Naive thymus-derived CD4-positive, alpha-beta T cell (primary cell): Measurements from ENCODE around the gene CD38. TPM values are rescaled to one million over a fixed set of nuclear protein-coding genes. Genes with fewer than 3 reads are reported as not detected.

Experiments
- ATAC-seq: fragments of 150-1000 bp; cut with Tn5 transposase; 2 replicates; pipeline ENCODE4 v1.10.0; 2021; ENCODE audit warnings: mild to moderate bottlenecking, moderate library complexity
- CTCF ChIA-PET: fragments of 350-600 bp; sonication (Branson Sonifier 250); formaldehyde crosslinking; loops from one replicate; lab custom pipeline; 2021; ENCODE audit warnings: antibody characterized with exemption; lab: Charles Lee
- POLR2A ChIA-PET: fragments of 350-600 bp; sonication (Branson Sonifier 250); formaldehyde crosslinking; loops from one replicate; lab custom pipeline; 2021; ENCODE audit warnings: antibody characterized with exemption, inconsistent platforms; lab: Charles Lee
- DNase-seq, 9 donors: peaks; one replicate each; pipeline versions ENCODE4 v3.0.0 to v3.0.0-alpha.2; 2020 to 2022; ENCODE audit warnings: mixed read lengths in 1 of 9
- H3K27ac ChIP-seq: one replicate; pipeline ENCODE4 v1.7.0; 2013; ENCODE audit warnings: mild to moderate bottlenecking, low read depth, low read length, moderate library complexity
- H3K27me3 ChIP-seq, 2 donors: one replicate each; pipeline ENCODE4 v1.7.0; 2013; ENCODE audit warnings: low read length in 2 of 2, mild to moderate bottlenecking in 2 of 2, moderate library complexity in 2 of 2; ENCODE audit not compliant: control insufficient read depth in 2 of 2, insufficient read depth in 2 of 2
- H3K36me3 ChIP-seq, 3 experiments: 1 replicate in 2 of 3; 2 replicates in 1 of 3; pipeline ENCODE4 v1.7.0; 2013; ENCODE audit warnings: low read length in 3 of 3, mild to moderate bottlenecking in 3 of 3, moderate library complexity in 1 of 3; ENCODE audit not compliant: insufficient read depth in 3 of 3, control insufficient read depth in 2 of 3
- H3K4me1 ChIP-seq, 2 donors: one replicate each; pipeline ENCODE4 v1.7.0; 2013; ENCODE audit warnings: low read length in 2 of 2, mild to moderate bottlenecking in 2 of 2, moderate library complexity in 1 of 2; ENCODE audit not compliant: control insufficient read depth in 2 of 2, insufficient read depth in 2 of 2
- H3K4me3 ChIP-seq: 2 replicates; pipeline ENCODE4 v1.7.0; 2013; ENCODE audit warnings: mild to moderate bottlenecking, low read length
- H3K9me3 ChIP-seq, 3 experiments: 1 replicate in 2 of 3; 2 replicates in 1 of 3; pipeline ENCODE4 v1.7.0; 2013; ENCODE audit warnings: low read length in 3 of 3; ENCODE audit not compliant: control insufficient read depth in 2 of 3
- H3K27ac Mint-ChIP-seq, 9 donors: one replicate each; pipeline ENCODE4 v1.8.0; 2020 to 2022; ENCODE audit warnings: mixed read lengths in 9 of 9, mild to moderate bottlenecking in 8 of 9, moderate library complexity in 5 of 9, inconsistent platforms in 2 of 9
- H3K27me3 Mint-ChIP-seq, 5 donors: one replicate each; pipeline ENCODE4 v1.8.0; 2021 to 2022; ENCODE audit warnings: mixed read lengths in 5 of 5, mild to moderate bottlenecking in 1 of 5
- H3K36me3 Mint-ChIP-seq, 5 donors: one replicate each; pipeline ENCODE4 v1.8.0; 2020 to 2022; ENCODE audit warnings: mixed read lengths in 5 of 5, mild to moderate bottlenecking in 3 of 5, inconsistent platforms in 1 of 5
- H3K4me1 Mint-ChIP-seq, 7 donors: one replicate each; pipeline ENCODE4 v1.8.0; 2020 to 2022; ENCODE audit warnings: mixed read lengths in 7 of 7, mild to moderate bottlenecking in 3 of 7, inconsistent platforms in 1 of 7
- H3K4me3 Mint-ChIP-seq, 10 donors: one replicate each; pipeline ENCODE4 v1.8.0; 2020 to 2022; ENCODE audit warnings: mild to moderate bottlenecking in 10 of 10, mixed read lengths in 10 of 10, moderate library complexity in 6 of 10, inconsistent platforms in 2 of 10
- H3K9me3 Mint-ChIP-seq, 11 donors: one replicate each; pipeline ENCODE4 v1.8.0; 2020 to 2022; ENCODE audit warnings: mixed read lengths in 11 of 11, mild to moderate bottlenecking in 4 of 11, inconsistent platforms in 1 of 11, moderate library complexity in 1 of 11
- intact Hi-C, 2 donors: fragments of 100-400 bp; cut with micrococcal nuclease; formaldehyde crosslinking; loops; one replicate each; pipeline ENCODE4 v1.15.1; 2023
- polyA plus RNA-seq, 2 donors: library from polyadenylated mRNA; unstranded; fragments of 300-500 nt; fragmentation: Illumina TruSeq; gene quantifications; one replicate each; pipeline ENCODE4 v1.2.3, GENCODE V29; 2021
- total RNA-seq, 6 experiments: library from RNA in 5 of 6; stranded (reverse) in 5 of 6; gene quantifications; 1 replicate in 5 of 6; 2 replicates in 1 of 6; pipeline ENCODE4 v1.2.3 and lab custom pipeline; 2021 to 2026

CD38 gene
- total and polyA plus RNA-seq, 7 experiments from 2014 or later, result 5.6 to 189 (median 14.0) TPM

DNA sequence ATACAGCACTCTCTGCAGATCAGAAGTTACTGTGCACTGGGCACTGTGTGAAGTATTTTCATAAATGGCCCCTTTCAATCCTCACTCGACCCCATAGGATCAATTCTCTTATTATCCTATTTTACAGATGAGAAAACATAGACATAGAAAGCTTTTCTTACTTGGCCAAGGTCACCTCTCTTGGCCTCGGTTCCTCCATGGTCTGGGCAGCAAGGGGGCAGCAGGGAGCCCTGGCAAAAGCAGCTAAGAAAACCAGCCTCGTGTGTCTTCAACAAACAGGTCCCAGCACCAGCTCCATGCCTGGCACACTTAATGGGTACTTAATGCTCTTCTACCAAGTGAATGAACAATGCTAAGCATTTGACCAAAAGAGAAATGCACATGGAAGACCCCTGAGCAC is 40.9 kb upstream of the CD38 start:
- intact Hi-C loops, result loop anchor here in 1 of 2 donors (1.0 to 10.0 kb wide), 2 partner anchors 19 to 128 kb away; no protein-coding TSS in a partner anchor
- H3K27me3 Mint-ChIP-seq, result no peaks in the 10 kb centered on the region
- ChIA-PET CTCF (no interaction called here), POLR2A (no interaction called here)
- Histone ChIP-seq H3K9me3 (peaks cover 0 to 5% (median 0%) of the 10 kb centered on the region in 3 experiments), H3K27me3 (no peaks in the 10 kb centered on the region), H3K36me3 (no peaks in the 10 kb centered on the region), H3K4me1 (peaks cover 0 to 7% of the 10 kb centered on the region in 2 donors), H3K27ac (no peak overlapping the region), H3K4me3 (no peak overlapping the region)
- peaks cover 5 to 39% (median 33%) of the 10 kb centered on the region in 7 donors for H3K4me1 Mint-ChIP-seq
- H3K36me3 Mint-ChIP-seq, result peaks cover 1 to 34% (median 10%) of the 10 kb centered on the region in 5 donors
- peaks cover 2 to 18% (median 9%) of the 10 kb centered on the region in 11 donors for H3K9me3 Mint-ChIP-seq
- peak overlapping the region in 1 of 9 donors; percentile 4 for H3K27ac Mint-ChIP-seq
- ATAC-seq (no peak), DNase-seq (no peak)
- H3K4me3 Mint-ChIP-seq, result peak overlapping the region in 1 of 10 donors; percentile 10

DNA sequence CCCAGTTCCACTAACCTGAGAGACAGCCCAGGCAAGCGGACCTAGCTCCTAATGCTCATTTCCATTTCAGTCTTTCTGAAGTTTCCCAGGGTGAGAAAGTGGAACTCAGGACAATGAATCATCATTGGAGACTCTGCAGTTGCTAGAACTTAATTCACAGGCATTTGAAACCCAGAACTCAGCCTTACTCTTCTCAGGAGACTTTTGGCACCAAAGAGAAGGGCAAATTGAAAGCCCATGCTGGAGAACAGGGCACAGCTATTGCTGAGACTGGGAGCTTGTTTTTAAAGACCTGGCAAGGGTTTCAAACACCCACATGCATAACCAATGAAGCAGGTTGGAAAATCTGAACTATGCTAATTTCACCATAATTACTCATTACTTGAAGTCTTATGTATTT is 39.3 kb upstream of the CD38 start:
- H3K27ac Mint-ChIP-seq, result no peak overlapping the region
- POLR2A ChIA-PET, result interaction anchor here (0.7 kb wide), 1 partner anchor 24 kb away, joined by 3 read pairs; no protein-coding TSS in a partner anchor
- H3K4me1 Mint-ChIP-seq, result peaks cover 9 to 46% (median 34%) of the 10 kb centered on the region in 7 donors
- H3K27me3 ChIP-seq, result no peaks in the 10 kb centered on the region
- intact Hi-C loops, result loop anchor here in 1 of 2 donors (10.0 kb wide), 1 partner anchor 126 kb away; no protein-coding TSS in a partner anchor
- peaks cover 0 to 10% (median 0%) of the 10 kb centered on the region in 3 experiments for H3K9me3 ChIP-seq
- DNase-seq (no peak), ATAC-seq (no peak)
- no peak overlapping the region for H3K4me3 ChIP-seq
- CTCF ChIA-PET, result interaction anchor here (0.7 to 2.7 kb wide), 3 partner anchors 17 to 217 kb away, joined by 3 to 6 read pairs (median 3); no protein-coding TSS in a partner anchor
- peaks cover 0 to 7% of the 10 kb centered on the region in 2 donors for H3K4me1 ChIP-seq
- H3K9me3 Mint-ChIP-seq, result peaks cover 8 to 29% (median 17%) of the 10 kb centered on the region in 11 donors
- H3K27me3 Mint-ChIP-seq, result no peaks in the 10 kb centered on the region
- H3K36me3 Mint-ChIP-seq, result peaks cover 6 to 40% (median 20%) of the 10 kb centered on the region in 5 donors
- H3K36me3 ChIP-seq, result no peaks in the 10 kb centered on the region
- H3K4me3 Mint-ChIP-seq, result no peak overlapping the region
- no peak overlapping the region for H3K27ac ChIP-seq

DNA sequence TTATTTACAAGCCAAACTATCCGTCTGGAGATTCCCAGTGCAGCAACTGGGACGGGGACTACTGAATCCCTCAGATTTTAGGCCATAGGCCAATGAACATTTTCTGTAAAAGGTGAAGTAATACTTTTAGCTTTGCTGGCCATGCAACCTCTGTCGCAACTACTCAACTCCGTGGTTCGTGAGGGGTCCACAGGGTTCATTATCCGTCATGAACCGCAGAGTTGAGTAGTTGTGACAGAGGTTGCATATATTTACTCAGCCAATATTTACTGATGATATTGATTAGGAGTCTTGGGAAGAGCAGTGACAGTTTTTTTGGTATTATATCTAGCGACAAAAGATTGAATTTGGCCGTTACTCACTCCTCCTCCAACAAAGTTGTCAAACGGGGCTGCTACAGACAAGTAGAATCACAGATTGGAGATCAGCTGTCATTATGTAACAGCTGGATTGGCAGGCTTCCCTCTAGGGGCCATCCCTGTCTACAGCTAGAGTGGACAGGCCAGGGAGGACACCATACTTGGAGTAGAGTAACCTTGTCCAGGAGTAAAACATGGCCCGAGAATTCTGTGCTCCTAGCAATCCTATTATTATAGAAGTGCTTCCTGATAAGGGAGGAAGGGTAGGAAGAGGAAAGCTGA is 37.2 kb upstream of the CD38 start:
- H3K4me1 Mint-ChIP-seq, result peaks cover 6 to 31% (median 21%) of the 10 kb centered on the region in 7 donors
- no peak overlapping the region for H3K4me3 ChIP-seq
- peaks cover 0 to 7% of the 10 kb centered on the region in 2 donors for H3K4me1 ChIP-seq
- H3K27me3 Mint-ChIP-seq, result no peaks in the 10 kb centered on the region
- no peak overlapping the region for H3K27ac ChIP-seq
- H3K27ac Mint-ChIP-seq, result no peak overlapping the region
- intact Hi-C loops, result no loop called here
- DNase-seq (no peak), ATAC-seq (no peak)
- CTCF ChIA-PET, result interaction anchor here (0.7 to 2.7 kb wide), 3 partner anchors 9 to 64 kb away, joined by 3 to 6 read pairs (median 3); no protein-coding TSS in a partner anchor
- POLR2A ChIA-PET, result interaction anchor here (0.6 to 0.9 kb wide), 2 partner anchors 23 to 39 kb away, joined by 3 to 4 read pairs; no protein-coding TSS in a partner anchor
- peaks cover 9 to 29% (median 17%) of the 10 kb centered on the region in 11 donors for H3K9me3 Mint-ChIP-seq
- H3K27me3 ChIP-seq, result no peaks in the 10 kb centered on the region
- H3K9me3 ChIP-seq, result peaks cover 0 to 10% (median 0%) of the 10 kb centered on the region in 3 experiments
- H3K36me3 ChIP-seq, result no peaks in the 10 kb centered on the region
- H3K36me3 Mint-ChIP-seq, result peaks cover 7 to 42% (median 20%) of the 10 kb centered on the region in 5 donors
- no peak overlapping the region for H3K4me3 Mint-ChIP-seq

DNA sequence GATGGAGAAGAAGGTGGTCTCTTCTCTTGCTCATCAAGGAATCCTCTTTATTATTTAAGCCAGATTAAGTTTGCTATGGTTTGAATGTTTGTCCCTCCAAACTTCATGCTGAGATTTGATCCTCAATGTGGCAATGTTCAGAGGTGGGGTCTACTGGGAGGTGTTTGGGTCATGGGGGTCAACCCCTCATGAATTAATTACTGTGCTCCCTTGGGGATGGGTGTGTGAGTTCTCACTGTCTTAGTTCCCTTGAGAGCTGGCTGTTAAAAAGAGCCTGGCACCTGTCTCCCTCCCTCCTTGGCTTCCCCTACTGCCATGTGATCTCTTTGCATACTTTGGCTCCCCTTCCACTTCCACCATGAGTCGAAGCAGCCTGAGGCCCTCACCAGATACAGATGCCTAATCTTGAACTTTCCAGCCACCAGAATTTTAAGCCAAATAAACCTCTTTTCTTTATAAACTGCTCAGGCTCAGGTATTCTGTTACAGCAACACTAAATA is 36.0 kb upstream of the CD38 start:
- no peak for ATAC-seq
- Histone ChIP-seq H3K9me3 (peaks cover 0 to 10% (median 0%) of the 10 kb centered on the region in 3 experiments), H3K4me3 (no peak overlapping the region), H3K27me3 (no peaks in the 10 kb centered on the region), H3K36me3 (no peaks in the 10 kb centered on the region), H3K4me1 (peaks cover 0 to 5% of the 10 kb centered on the region in 2 donors), H3K27ac (no peak overlapping the region)
- ChIA-PET POLR2A (no interaction called here), CTCF (interaction anchor here (1.0 kb wide), 1 partner anchor 43 kb away, joined by 3 read pairs; no protein-coding TSS in a partner anchor)
- DNase-seq, result no peak
- H3K4me1 Mint-ChIP-seq, result peaks cover 7 to 32% (median 15%) of the 10 kb centered on the region in 7 donors
- H3K27ac Mint-ChIP-seq, result no peak overlapping the region
- intact Hi-C loops, result no loop called here
- H3K27me3 Mint-ChIP-seq, result no peaks in the 10 kb centered on the region
- peak overlapping the region in 1 of 10 donors; percentile 42 for H3K4me3 Mint-ChIP-seq
- peaks cover 11 to 33% (median 19%) of the 10 kb centered on the region in 11 donors for H3K9me3 Mint-ChIP-seq
- H3K36me3 Mint-ChIP-seq, result peaks cover 7 to 46% (median 20%) of the 10 kb centered on the region in 5 donors

DNA sequence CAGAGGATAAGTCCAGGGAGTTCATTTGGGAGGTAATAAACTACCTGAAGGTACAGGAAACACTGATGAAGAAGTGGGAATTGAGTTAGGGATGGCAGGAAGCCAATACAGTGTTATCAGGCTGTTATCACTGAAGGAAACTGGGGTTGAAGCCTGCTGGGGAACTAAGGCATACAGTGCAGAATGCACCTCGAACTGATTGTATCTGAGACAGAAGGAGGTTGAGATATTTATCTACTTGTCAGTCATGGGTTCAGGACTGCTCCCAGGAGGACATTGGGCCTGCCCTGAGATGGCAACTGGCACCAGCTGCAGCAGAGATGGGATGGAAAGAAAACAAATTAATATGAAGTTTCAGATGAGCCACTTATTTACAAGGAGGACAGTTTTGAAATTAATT is 35.5 kb upstream of the CD38 start:
- Mint-ChIP-seq H3K27ac (peak overlapping the region in 1 of 9 donors; percentile 63), H3K9me3 (peaks cover 11 to 33% (median 19%) of the 10 kb centered on the region in 11 donors), H3K4me1 (peaks cover 2 to 27% (median 10%) of the 10 kb centered on the region in 7 donors)

DNA sequence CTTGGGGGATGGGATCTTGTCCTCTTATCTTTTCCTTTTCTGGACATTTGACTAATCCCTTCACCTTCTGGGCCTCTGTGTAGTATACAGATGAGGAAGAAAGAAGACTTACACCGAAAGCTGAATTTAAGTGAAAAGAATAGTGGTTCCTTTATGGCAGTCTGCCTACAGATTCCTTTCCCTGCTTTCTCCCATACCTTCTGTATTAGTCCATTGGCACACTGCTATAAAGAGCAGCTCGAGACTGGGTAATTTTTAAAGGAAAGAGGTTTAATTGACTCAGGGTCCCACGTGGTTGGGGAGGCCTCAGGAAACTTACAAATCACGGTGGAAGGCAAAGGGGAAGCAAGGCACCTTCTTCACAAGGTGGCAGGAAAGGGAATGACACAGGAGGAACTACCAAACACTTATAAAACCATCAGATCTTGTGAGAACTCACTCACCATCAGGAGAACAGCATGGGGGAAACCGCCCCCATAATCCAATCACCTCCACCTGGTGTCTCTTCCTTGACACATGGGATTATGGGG is 34.0 kb upstream of the CD38 start:
- no peak overlapping the region for H3K27ac ChIP-seq
- H3K4me3 Mint-ChIP-seq, result no peak overlapping the region
- H3K9me3 Mint-ChIP-seq, result peaks cover 11 to 37% (median 19%) of the 10 kb centered on the region in 11 donors
- peaks cover 7 to 57% (median 20%) of the 10 kb centered on the region in 5 donors for H3K36me3 Mint-ChIP-seq
- intact Hi-C loops, result no loop called here
- H3K27me3 Mint-ChIP-seq, result no peaks in the 10 kb centered on the region
- no peaks in the 10 kb centered on the region for H3K27me3 ChIP-seq
- H3K9me3 ChIP-seq, result peaks cover 0 to 10% (median 0%) of the 10 kb centered on the region in 3 experiments
- CTCF ChIA-PET, result no interaction called here
- H3K4me3 ChIP-seq, result no peak overlapping the region
- POLR2A ChIA-PET, result no interaction called here
- no peak for DNase-seq
- peak overlapping the region in 2 of 9 donors; percentile 2 to 52 for H3K27ac Mint-ChIP-seq
- no peaks in the 10 kb centered on the region for H3K4me1 ChIP-seq
- H3K36me3 ChIP-seq, result no peaks in the 10 kb centered on the region
- peaks cover 0 to 24% (median 6%) of the 10 kb centered on the region in 7 donors for H3K4me1 Mint-ChIP-seq
- ATAC-seq, result no peak

More for the DNA sequence above, 35.5 kb upstream of the CD38 start:
- ChIA-PET POLR2A (no interaction called here), CTCF (no interaction called here)
- Histone ChIP-seq H3K27ac (no peak overlapping the region), H3K9me3 (peaks cover 0 to 10% (median 0%) of the 10 kb centered on the region in 3 experiments), H3K36me3 (no peaks in the 10 kb centered on the region), H3K27me3 (no peaks in the 10 kb centered on the region), H3K4me1 (no peaks in the 10 kb centered on the region), H3K4me3 (no peak overlapping the region)
- Mint-ChIP-seq H3K36me3 (peaks cover 7 to 49% (median 20%) of the 10 kb centered on the region in 5 donors), H3K27me3 (no peaks in the 10 kb centered on the region), H3K4me3 (no peak overlapping the region)
- DNase-seq, result no peak
- no peak for ATAC-seq
- intact Hi-C loops, result no loop called here
